Activated CD4-positive, alpha-beta T cell treated with anti-CD3 and anti-CD28 coated beads, Interleukin-2, amount 10 ng/mL, durations not matched to agents 7 days and 5 days (primary cell): ENCODE measurements around the gene LFNG. TPM values are rescaled to one million over a fixed set of nuclear protein-coding genes. Genes with fewer than 3 reads are reported as not detected.

ENCODE experiments used
- CTCF ChIA-PET: fragments of 350-600 bp; sonication (Branson Sonifier 250); formaldehyde crosslinking; loops from one replicate; lab custom pipeline; 2021; ENCODE audit warnings: antibody characterized with exemption; lab: Charles Lee
- POLR2A ChIA-PET: fragments of 350-600 bp; sonication (Branson Sonifier 250); formaldehyde crosslinking; loops from one replicate; lab custom pipeline; 2021; ENCODE audit warnings: antibody characterized with exemption; lab: Charles Lee
- DNase-seq: peaks from one replicate; pipeline ENCODE4 v3.0.0-alpha.2; 2020
- H3K27ac Mint-ChIP-seq: one replicate; pipeline ENCODE4 v1.8.0; 2021; ENCODE audit warnings: mild to moderate bottlenecking, moderate library complexity, mixed read lengths
- H3K27me3 Mint-ChIP-seq: one replicate; pipeline ENCODE4 v1.8.0; 2021; ENCODE audit warnings: mixed read lengths
- H3K36me3 Mint-ChIP-seq: one replicate; pipeline ENCODE4 v1.8.0; 2021; ENCODE audit warnings: low read depth, mixed read lengths
- H3K4me1 Mint-ChIP-seq: one replicate; pipeline ENCODE4 v1.8.0; 2021; ENCODE audit warnings: mixed read lengths
- H3K4me3 Mint-ChIP-seq: one replicate; pipeline ENCODE4 v1.8.0; 2021; ENCODE audit warnings: mild to moderate bottlenecking, moderate library complexity, mixed read lengths
- H3K9me3 Mint-ChIP-seq: one replicate; pipeline ENCODE4 v1.8.0; 2021; ENCODE audit warnings: mixed read lengths
- total RNA-seq, 2 experiments: library from RNA; stranded (reverse); gene quantifications; one replicate each; pipeline ENCODE4 v1.2.3, GENCODE V29; 2021

Gene LFNG
- total RNA-seq, 2 experiments from 2014 or later: 93.3 to 109 TPM

DNA sequence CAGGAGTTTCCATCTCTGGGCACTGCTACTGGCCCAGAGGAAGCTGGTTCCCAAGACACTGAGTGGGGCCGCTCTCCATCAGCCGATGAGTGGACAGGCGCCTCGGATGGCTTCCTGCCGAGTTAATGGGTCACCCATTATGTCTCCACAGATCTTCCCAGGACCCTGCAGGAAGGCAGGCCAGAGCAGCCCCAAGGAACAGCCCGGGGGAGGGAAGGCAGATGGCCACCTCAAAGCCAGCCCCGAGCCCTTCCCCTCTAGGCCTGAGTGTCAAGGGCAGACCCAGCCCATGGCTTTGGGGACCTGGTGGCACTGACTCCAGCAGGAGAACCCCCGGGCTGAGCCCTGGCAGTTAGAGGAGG lies 3.4 kb upstream of the LFNG start:
- ChIA-PET CTCF (interaction anchor here (1.4 kb wide), 1 partner anchor 203 kb away, joined by 3 read pairs; no protein-coding TSS in a partner anchor), POLR2A (no interaction called here)
- no peaks in the 10 kb centered on the region for H3K27me3 Mint-ChIP-seq

DNA sequence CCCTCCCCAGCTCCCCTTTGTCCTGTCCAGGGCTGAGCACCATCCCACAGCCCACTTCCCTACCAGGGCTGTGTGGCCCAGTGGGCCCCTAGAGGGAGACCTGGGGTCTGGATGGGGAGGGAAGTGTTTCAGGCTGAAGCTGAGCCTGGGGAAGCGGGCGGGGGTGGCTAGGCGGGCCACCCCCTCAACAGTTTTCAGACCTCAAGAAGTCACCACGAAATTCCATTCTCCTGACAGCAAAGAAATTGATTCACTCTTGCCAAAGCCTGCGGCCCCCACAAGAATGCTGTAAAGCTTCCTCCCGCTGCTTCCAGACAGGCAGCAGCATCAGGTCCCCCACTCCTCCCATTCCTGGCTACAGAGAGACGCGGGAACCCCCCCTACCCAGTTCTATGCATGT lies 2.5 kb upstream of the LFNG start:
- POLR2A ChIA-PET: no interaction called here
- Mint-ChIP-seq H3K4me3 (no peak overlapping the region), H3K4me1 (peaks cover 25% of the 10 kb centered on the region), H3K9me3 (no peaks in the 10 kb centered on the region), H3K27me3 (no peaks in the 10 kb centered on the region), H3K36me3 (peaks cover 13% of the 10 kb centered on the region), H3K27ac (no peak overlapping the region)
- no peak for DNase-seq
- CTCF ChIA-PET: interaction anchor here (0.6 to 1.5 kb wide), 3 partner anchors 9 to 43 kb away, joined by 3 read pairs; no protein-coding TSS in a partner anchor

More for the DNA sequence above, 3.4 kb upstream of the LFNG start:
- H3K4me1 Mint-ChIP-seq: peaks cover 33% of the 10 kb centered on the region
- H3K27ac Mint-ChIP-seq: no peak overlapping the region
- DNase-seq: no peak
- peaks cover 6% of the 10 kb centered on the region for H3K36me3 Mint-ChIP-seq
- H3K4me3 Mint-ChIP-seq: no peak overlapping the region
- H3K9me3 Mint-ChIP-seq: no peaks in the 10 kb centered on the region

DNA sequence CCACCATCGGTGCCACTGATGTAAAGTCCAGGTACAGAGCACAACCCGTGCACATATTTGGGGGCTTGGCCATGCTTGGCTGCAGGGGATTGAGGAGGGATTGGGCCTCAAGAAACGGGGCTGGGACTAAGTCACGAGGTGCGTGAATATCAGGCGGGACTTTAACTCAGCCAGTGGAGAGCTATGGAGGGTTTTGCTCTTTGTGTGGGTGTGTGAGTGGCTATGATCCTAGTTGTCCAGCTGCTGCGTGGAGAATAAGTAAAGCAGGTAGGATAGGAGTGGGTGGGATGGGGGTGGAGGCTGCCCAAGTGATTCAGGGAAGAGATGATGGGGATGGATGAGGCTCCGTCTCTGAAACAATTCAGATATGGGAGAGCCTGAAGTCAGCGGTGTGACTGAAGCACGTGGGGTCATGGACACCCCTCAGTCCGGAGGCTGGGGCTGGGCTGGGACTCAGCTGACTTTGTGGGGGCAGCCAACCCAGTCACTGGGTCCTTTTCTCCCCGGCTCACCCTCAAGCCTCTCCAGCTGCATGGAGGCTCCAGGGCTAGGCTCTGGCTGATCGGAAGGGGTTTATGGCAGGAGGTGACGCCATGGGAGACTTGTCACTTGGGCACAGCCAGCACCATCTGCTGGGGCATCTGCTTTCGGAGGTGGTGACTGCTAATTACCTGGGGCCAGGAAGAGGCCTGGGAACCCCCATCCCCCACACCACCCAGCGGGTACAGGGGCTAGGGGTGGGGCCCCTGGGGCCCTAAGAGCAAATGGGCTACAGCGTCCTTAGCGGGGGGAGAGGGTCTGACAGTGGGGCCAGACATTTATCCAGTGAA lies 1.7 kb upstream of the LFNG start:
- peaks cover 21% of the 10 kb centered on the region for H3K36me3 Mint-ChIP-seq
- POLR2A ChIA-PET: no interaction called here
- peaks cover 21% of the 10 kb centered on the region for H3K4me1 Mint-ChIP-seq
- H3K27ac Mint-ChIP-seq: peak overlapping the region; percentile 71
- DNase-seq: no peak
- H3K27me3 Mint-ChIP-seq: no peaks in the 10 kb centered on the region
- CTCF ChIA-PET: interaction anchor here (0.6 to 1.5 kb wide), 3 partner anchors 8 to 42 kb away, joined by 3 read pairs; no protein-coding TSS in a partner anchor
- peak overlapping the region; percentile 35 for H3K4me3 Mint-ChIP-seq
- H3K9me3 Mint-ChIP-seq: no peaks in the 10 kb centered on the region

DNA sequence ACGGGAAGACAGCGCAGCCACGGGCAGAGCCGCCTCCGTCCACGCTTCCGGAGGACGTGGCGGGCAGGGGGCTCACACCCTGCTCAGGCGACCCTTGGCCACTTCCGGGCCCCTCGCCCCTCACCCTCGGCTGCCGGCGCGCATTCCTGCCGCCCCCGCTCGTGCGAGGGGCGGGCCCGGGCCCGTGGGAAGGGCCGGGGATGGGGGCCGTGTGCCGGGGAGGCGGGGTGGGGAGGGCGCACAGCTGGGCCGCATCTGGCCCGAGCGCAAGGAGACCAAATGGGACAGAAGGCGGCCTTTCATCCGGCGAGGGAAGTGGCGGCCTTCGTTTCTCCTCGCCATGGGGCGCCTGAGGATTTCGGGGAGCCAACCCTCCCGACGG lies 846 bp upstream of the LFNG start:
- peak overlapping the region; percentile 78 for H3K27ac Mint-ChIP-seq
- H3K9me3 Mint-ChIP-seq: no peaks in the 10 kb centered on the region
- H3K4me3 Mint-ChIP-seq: peak overlapping the region; percentile 66
- POLR2A ChIA-PET: no interaction called here
- peaks cover 20% of the 10 kb centered on the region for H3K4me1 Mint-ChIP-seq
- H3K27me3 Mint-ChIP-seq: no peaks in the 10 kb centered on the region
- H3K36me3 Mint-ChIP-seq: peaks cover 25% of the 10 kb centered on the region
- CTCF ChIA-PET: no interaction called here
- DNase-seq: no peak

DNA sequence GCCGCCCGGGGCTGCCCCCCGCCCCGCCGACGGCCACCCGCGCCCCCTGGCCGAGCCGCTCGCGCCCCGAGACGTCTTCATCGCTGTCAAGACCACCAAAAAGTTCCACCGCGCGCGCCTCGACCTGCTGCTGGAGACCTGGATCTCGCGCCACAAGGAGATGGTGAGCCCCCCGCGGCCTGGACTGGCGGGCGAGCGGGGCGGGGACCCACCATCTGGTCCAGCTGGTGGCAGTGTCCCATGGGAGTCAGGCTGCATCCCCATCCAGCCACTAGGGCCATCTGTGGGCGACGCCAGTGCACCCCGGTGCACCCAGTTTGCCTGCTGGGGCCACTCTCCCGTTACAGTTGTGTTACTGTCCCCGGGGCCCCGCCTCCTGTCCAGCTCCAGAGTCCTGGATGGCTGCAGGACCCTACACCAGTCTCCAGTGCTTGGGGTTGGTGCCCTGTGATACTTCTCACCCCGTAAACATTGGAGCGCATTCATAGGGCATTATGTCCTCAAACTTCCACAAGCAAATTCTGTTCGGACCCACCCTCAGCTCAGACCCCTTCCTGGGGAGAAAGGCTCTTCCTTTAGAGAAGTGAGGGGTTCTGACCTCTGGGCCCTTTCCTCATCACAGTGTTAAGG lies 672 bp downstream of the LFNG start:
- CTCF ChIA-PET: interaction anchor here (1.4 kb wide), 1 partner anchor 11 kb away, joined by 6 read pairs; no protein-coding TSS in a partner anchor
- H3K4me1 Mint-ChIP-seq: peaks cover 20% of the 10 kb centered on the region
- peak; percentile 29 for DNase-seq

DNA sequence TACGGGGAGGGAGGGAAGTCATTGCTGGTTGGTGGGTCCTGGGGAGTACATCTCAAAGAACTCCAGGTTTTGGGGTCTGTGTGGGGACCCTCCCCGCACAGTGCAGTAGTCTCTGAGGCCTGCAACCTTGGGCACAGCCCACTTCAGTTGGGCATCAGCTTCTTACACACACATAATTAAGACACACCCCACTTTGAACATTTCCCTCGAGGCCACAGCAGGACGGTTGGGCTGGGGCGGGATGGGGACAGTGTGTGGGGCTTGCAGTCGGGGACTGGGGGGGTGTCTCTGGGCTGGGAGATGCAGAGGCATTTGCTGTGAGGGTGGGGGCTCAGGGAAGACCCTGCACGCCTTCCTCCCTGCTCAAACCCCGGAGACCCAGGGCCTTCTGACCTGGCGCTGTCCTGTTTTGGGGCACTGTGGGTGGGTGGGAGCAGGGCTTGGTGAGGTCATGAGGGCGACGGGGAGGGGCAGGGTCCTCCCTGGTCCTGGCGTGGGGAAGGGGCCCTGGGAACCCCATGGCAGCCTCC lies 1.3 kb downstream of the LFNG start:
- Mint-ChIP-seq H3K27me3 (no peaks in the 10 kb centered on the region), H3K27ac (peak overlapping the region; percentile 22), H3K4me3 (peak overlapping the region; percentile 97), H3K36me3 (peaks cover 28% of the 10 kb centered on the region), H3K4me1 (peaks cover 24% of the 10 kb centered on the region), H3K9me3 (no peaks in the 10 kb centered on the region)
- DNase-seq: peak; percentile 31
- ChIA-PET CTCF (interaction anchor here (1.4 kb wide), 1 partner anchor 12 kb away, joined by 6 read pairs; no protein-coding TSS in a partner anchor), POLR2A (no interaction called here)

More for the DNA sequence above, 672 bp downstream of the LFNG start:
- Mint-ChIP-seq H3K4me3 (peak overlapping the region; percentile 97), H3K27me3 (no peaks in the 10 kb centered on the region), H3K9me3 (no peaks in the 10 kb centered on the region), H3K36me3 (peaks cover 25% of the 10 kb centered on the region), H3K27ac (peak overlapping the region; percentile 86)
- POLR2A ChIA-PET: interaction anchor here (0.6 kb wide), 1 partner anchor 9 kb away, joined by 3 read pairs; no protein-coding TSS in a partner anchor

DNA sequence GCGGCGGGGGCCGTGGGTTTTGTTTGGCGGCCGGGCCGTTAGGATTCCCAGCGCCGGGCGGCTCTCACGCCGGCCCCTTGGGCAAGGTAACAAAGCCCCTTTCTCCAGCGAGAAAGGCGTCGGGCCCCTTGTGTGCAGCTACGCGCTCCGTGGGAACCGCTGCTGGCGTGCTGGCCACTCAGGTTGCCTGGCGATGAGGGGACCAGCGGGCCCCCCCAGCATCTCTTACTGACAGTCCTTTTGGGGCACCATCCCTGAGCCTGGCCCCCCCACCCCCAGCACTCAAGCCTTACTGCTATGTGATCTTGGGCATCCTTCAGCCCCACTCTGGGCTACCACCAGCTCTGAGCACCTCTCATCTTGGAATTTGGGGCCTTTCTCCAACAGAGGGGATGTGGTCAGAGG lies 1.8 kb downstream of the LFNG start:
- CTCF ChIA-PET: interaction anchor here (1.4 kb wide), 1 partner anchor 12 kb away, joined by 6 read pairs; no protein-coding TSS in a partner anchor
- POLR2A ChIA-PET: no interaction called here
- H3K27me3 Mint-ChIP-seq: no peaks in the 10 kb centered on the region
- H3K36me3 Mint-ChIP-seq: peaks cover 31% of the 10 kb centered on the region
- no peaks in the 10 kb centered on the region for H3K9me3 Mint-ChIP-seq
- peaks cover 28% of the 10 kb centered on the region for H3K4me1 Mint-ChIP-seq
- peak overlapping the region; percentile 97 for H3K4me3 Mint-ChIP-seq
- peak; percentile 29 for DNase-seq
- H3K27ac Mint-ChIP-seq: peak overlapping the region; percentile 87

DNA sequence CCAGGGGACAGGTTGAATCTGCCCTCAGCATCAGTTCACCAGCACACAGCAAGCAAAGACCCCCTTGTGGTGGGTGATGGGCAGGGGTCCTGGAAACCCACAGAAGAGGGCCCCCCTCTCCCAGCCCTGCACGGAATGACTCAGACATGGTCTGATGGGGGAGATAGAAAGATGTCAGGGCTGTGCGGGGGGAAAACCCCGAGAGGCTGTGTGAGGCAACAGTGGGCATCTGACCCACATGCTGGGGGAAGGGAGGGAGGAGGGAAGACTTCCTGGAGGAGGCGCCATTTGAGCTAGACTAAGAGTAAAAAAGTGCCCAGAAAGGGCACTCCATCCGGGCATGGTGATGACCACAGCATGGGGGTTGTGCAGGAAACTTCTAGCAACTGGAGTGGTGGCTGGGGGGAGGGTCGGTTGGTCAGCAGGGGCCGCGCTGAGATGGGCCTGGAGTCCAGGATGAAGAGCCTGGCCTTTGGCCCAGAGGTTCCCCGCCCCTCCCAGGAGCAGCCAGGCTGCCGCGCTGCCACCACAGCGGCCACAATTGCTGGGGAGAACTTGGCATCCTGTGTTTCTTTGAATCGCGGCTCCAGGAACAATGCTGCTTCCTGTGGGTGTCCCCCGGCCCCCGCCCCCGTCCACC lies 2.5 kb downstream of the LFNG start:
- Mint-ChIP-seq H3K9me3 (no peaks in the 10 kb centered on the region), H3K36me3 (peaks cover 36% of the 10 kb centered on the region), H3K27me3 (no peaks in the 10 kb centered on the region), H3K4me3 (peak overlapping the region; percentile 97), H3K27ac (peak overlapping the region; percentile 87), H3K4me1 (peaks cover 34% of the 10 kb centered on the region)
- ChIA-PET CTCF (no interaction called here), POLR2A (no interaction called here)
- peak; percentile 73 for DNase-seq

DNA sequence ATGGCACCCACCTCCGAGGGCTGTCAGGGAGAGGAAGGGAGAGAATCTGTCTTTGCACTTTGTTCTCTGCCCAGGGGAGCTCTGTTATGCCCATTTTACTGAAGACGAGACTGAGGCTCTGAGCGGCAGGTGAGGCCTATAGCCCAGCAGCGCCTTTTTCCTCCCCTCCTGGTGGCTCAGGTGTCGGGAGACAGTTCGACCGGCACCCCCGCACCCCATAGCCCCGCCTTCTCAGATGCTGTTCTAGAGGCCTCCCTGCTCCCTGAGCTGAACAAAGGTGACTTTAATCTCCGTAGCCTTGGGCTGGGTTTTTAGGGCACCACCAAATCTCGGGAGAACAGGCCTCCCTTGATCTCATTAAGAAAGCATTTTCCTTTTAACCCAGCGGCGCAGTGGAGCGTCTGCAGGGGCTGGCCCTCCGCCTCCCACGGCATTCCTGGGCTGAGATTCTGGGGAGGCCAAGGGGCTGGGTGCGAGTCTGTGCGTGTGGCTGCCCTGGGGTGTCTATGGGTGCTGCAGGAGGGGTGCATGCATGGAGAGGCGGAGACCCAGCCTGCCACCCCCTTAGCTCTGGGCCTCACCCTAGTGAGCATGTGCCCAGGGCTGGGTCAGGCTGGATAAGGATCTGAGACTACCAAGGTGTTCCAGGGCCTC lies 3.3 kb downstream of the LFNG start:
- DNase-seq: peak; percentile 58
- H3K9me3 Mint-ChIP-seq: no peaks in the 10 kb centered on the region
- peak overlapping the region; percentile 97 for H3K4me3 Mint-ChIP-seq
- ChIA-PET POLR2A (no interaction called here), CTCF (interaction anchor here (1.5 kb wide), 1 partner anchor 21 kb away, joined by 3 read pairs; no protein-coding TSS in a partner anchor)
- H3K4me1 Mint-ChIP-seq: peaks cover 39% of the 10 kb centered on the region
- H3K36me3 Mint-ChIP-seq: peaks cover 43% of the 10 kb centered on the region
- peak overlapping the region; percentile 87 for H3K27ac Mint-ChIP-seq
- H3K27me3 Mint-ChIP-seq: no peaks in the 10 kb centered on the region

DNA sequence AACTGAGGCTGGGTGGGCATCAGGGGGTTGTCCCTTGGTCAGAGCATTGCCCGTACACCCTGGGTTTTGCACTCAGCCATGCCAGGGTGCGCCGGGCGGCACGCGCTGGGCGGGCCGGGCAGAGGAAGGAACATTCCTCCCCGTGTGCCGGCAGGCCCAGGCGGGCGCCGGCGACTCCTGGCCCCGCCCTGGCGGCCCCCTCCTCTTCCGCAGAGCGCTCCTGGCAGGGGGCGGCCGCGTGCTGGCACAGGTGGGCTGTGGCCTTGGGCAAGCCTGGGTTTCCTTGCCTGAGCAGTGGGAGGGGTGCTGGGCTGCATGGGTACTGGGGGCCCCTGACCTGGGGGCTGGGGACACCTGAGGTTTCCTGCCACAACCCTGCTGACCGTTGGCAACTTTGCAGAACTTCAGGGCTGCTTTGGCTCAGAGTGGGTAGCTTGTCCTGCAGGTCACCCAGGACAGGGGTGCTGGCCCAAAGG lies 3.9 kb downstream of the LFNG start:
- Mint-ChIP-seq H3K4me3 (peak overlapping the region; percentile 97), H3K27me3 (no peaks in the 10 kb centered on the region), H3K27ac (peak overlapping the region; percentile 87), H3K4me1 (peaks cover 39% of the 10 kb centered on the region), H3K9me3 (no peaks in the 10 kb centered on the region), H3K36me3 (peaks cover 48% of the 10 kb centered on the region)
- ChIA-PET CTCF (interaction anchor here (1.5 kb wide), 1 partner anchor 22 kb away, joined by 3 read pairs; no protein-coding TSS in a partner anchor), POLR2A (no interaction called here)
- DNase-seq: no peak

DNA sequence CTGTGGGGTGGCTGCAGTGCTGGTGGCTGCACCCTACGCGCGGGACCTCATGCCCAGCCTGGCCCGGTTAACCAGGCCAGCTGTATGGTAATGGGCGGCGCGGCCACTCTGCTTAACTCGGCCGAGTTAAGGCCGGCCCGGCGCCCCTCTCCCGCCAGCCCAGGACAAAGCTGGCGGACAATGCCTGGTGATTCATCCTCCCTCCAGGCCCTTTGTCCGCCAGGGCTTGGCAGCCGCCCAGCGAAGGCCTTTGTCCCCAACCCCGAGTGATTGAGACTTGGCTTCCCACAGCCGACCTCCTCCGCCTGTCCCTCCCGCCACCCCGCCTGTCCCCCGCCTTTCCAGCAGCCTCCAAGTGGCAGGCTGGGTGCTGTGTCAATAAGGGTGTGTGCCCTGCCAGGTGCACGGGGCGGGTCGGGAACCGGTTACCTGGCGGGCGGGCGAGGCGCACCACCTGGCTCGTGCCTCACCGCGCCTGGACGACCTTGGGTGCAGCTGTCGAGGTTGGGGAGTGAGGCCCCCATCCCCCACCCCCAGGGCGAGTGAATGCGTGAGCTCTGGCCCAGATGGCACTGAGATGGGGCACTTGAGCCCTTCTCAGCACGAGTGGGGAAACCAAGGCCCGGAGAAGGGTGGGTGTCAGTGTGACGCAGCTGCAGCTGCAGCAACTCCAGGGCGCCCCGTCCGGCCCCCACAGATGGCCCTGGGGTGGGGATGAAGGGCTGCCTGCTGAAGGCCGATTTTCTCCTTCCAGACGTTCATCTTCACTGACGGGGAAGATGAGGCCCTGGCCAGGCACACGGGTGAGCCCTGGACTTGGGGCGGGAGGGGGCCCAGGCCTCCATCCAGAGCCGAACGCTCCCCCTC lies 4.6 kb downstream of the LFNG start:
- Mint-ChIP-seq H3K27me3 (no peaks in the 10 kb centered on the region), H3K36me3 (peaks cover 49% of the 10 kb centered on the region), H3K9me3 (no peaks in the 10 kb centered on the region), H3K4me3 (no peak overlapping the region), H3K27ac (no peak overlapping the region), H3K4me1 (peaks cover 42% of the 10 kb centered on the region)
- DNase-seq: no peak
- ChIA-PET CTCF (interaction anchor here (1.5 kb wide), 1 partner anchor 22 kb away, joined by 3 read pairs; no protein-coding TSS in a partner anchor), POLR2A (no interaction called here)
